ENCODE results near the gene CCT8.
"Not testable (repeated sequence)": the region's sequence is repeated elsewhere in the genome, so short reads cannot be mapped to it uniquely, and the experiment has no call there.

The CCT8 gene

GRCh38 chr21:29084372-29084771, 10.9 kb upstream of the CCT8 start:
- Mint-ChIP-seq H3K27me3 (ENCODE audit: low read depth) (no peaks in the 10 kb centered on the region), H3K4me1 (ENCODE audit: low read depth) (peaks cover 16% of the 10 kb centered on the region), H3K27ac (no peak overlapping the region), H3K4me3 (no peak overlapping the region), H3K9me3 (no peaks in the 10 kb centered on the region), H3K36me3 (ENCODE audit: low read depth) (no peaks in the 10 kb centered on the region)

- Mint-ChIP-seq H3K27me3 (ENCODE audit: low read depth) (no peaks in the 10 kb centered on the region), H3K4me1 (ENCODE audit: low read depth) (peaks cover 25% of the 10 kb centered on the region), H3K4me3 (no peak overlapping the region), H3K36me3 (ENCODE audit: low read depth) (peaks cover 5% of the 10 kb centered on the region), H3K27ac (no peak overlapping the region), H3K9me3 (no peaks in the 10 kb centered on the region)
Measured at GRCh38 chr21:29083306-29083705, 9.9 kb upstream of the CCT8 start.

- no peak overlapping the region for H3K4me3 Mint-ChIP-seq
- no peak overlapping the region for H3K27ac Mint-ChIP-seq
- no peaks in the 10 kb centered on the region for H3K27me3 Mint-ChIP-seq (ENCODE audit: low read depth)
- H3K4me1 Mint-ChIP-seq (ENCODE audit: low read depth): peaks cover 29% of the 10 kb centered on the region
- no peaks in the 10 kb centered on the region for H3K9me3 Mint-ChIP-seq
- H3K36me3 Mint-ChIP-seq (ENCODE audit: low read depth): peaks cover 5% of the 10 kb centered on the region
Measured at GRCh38 chr21:29082046-29082815, 8.8 kb upstream of the CCT8 start.

GRCh38 chr21:29080454-29080941, 7.0 kb upstream of the CCT8 start:
- Mint-ChIP-seq H3K9me3 (peaks cover 4% of the 10 kb centered on the region), H3K4me3 (peak overlapping the region; percentile 61), H3K36me3 (ENCODE audit: low read depth) (peaks cover 5% of the 10 kb centered on the region), H3K27ac (peak overlapping the region; percentile 85), H3K27me3 (ENCODE audit: low read depth) (no peaks in the 10 kb centered on the region), H3K4me1 (ENCODE audit: low read depth) (peaks cover 40% of the 10 kb centered on the region)

GRCh38 chr21:29078869-29079767, 5.7 kb upstream of the CCT8 start:
- H3K4me1 Mint-ChIP-seq (ENCODE audit: low read depth): peaks cover 44% of the 10 kb centered on the region

GRCh38 chr21:29077651-29078090, 4.2 kb upstream of the CCT8 start:
- Mint-ChIP-seq H3K27me3 (ENCODE audit: low read depth) (no peaks in the 10 kb centered on the region), H3K27ac (peak overlapping the region; percentile 90), H3K4me3 (peak overlapping the region; percentile 86), H3K9me3 (peaks cover 4% of the 10 kb centered on the region), H3K4me1 (ENCODE audit: low read depth) (peaks cover 52% of the 10 kb centered on the region), H3K36me3 (ENCODE audit: low read depth) (peaks cover 12% of the 10 kb centered on the region)

More at GRCh38 chr21:29078869-29079767, 5.7 kb upstream of the CCT8 start:
- Mint-ChIP-seq H3K4me3 (peak overlapping the region; percentile 56), H3K9me3 (peaks cover 4% of the 10 kb centered on the region), H3K27ac (peak overlapping the region; percentile 85), H3K36me3 (ENCODE audit: low read depth) (peaks cover 5% of the 10 kb centered on the region), H3K27me3 (ENCODE audit: low read depth) (no peaks in the 10 kb centered on the region)

GRCh38 chr21:29076731-29077640, 3.5 kb upstream of the CCT8 start:
- H3K27ac Mint-ChIP-seq: peak overlapping the region; percentile 90
- H3K9me3 Mint-ChIP-seq; H3K27me3 Mint-ChIP-seq (ENCODE audit: low read depth): not testable (repeated sequence)
- H3K4me1 Mint-ChIP-seq (ENCODE audit: low read depth): peaks cover 58% of the 10 kb centered on the region
- peak overlapping the region; percentile 86 for H3K4me3 Mint-ChIP-seq
- H3K36me3 Mint-ChIP-seq (ENCODE audit: low read depth): peaks cover 14% of the 10 kb centered on the region

- H3K27ac Mint-ChIP-seq: peak overlapping the region; percentile 90
- no peaks in the 10 kb centered on the region for H3K27me3 Mint-ChIP-seq (ENCODE audit: low read depth)
- H3K36me3 Mint-ChIP-seq (ENCODE audit: low read depth): peaks cover 17% of the 10 kb centered on the region
- peak overlapping the region; percentile 41 for H3K4me3 Mint-ChIP-seq
- peaks cover 4% of the 10 kb centered on the region for H3K9me3 Mint-ChIP-seq
- peaks cover 58% of the 10 kb centered on the region for H3K4me1 Mint-ChIP-seq (ENCODE audit: low read depth)
Measured at GRCh38 chr21:29075706-29076466, 2.4 kb upstream of the CCT8 start.

GRCh38 chr21:29074783-29075182, 1.3 kb upstream of the CCT8 start:
- H3K27me3 Mint-ChIP-seq (ENCODE audit: low read depth): no peaks in the 10 kb centered on the region
- H3K36me3 Mint-ChIP-seq (ENCODE audit: low read depth): peaks cover 18% of the 10 kb centered on the region
- peaks cover 51% of the 10 kb centered on the region for H3K4me1 Mint-ChIP-seq (ENCODE audit: low read depth)
- H3K9me3 Mint-ChIP-seq: peaks cover 4% of the 10 kb centered on the region
- H3K4me3 Mint-ChIP-seq: peak overlapping the region; percentile 60
- H3K27ac Mint-ChIP-seq: peak overlapping the region; percentile 72

GRCh38 chr21:29074007-29074376, 544 bp upstream of the CCT8 start:
- Mint-ChIP-seq H3K4me3 (peak overlapping the region; percentile 98), H3K9me3 (peaks cover 4% of the 10 kb centered on the region), H3K36me3 (ENCODE audit: low read depth) (peaks cover 21% of the 10 kb centered on the region), H3K27me3 (ENCODE audit: low read depth) (no peaks in the 10 kb centered on the region), H3K4me1 (ENCODE audit: low read depth) (peaks cover 45% of the 10 kb centered on the region), H3K27ac (peak overlapping the region; percentile 98)

GRCh38 chr21:29072873-29073221, 601 bp downstream of the CCT8 start:
- H3K4me3 Mint-ChIP-seq: peak overlapping the region; percentile 98
- no peaks in the 10 kb centered on the region for H3K27me3 Mint-ChIP-seq (ENCODE audit: low read depth)
- peaks cover 4% of the 10 kb centered on the region for H3K9me3 Mint-ChIP-seq
- H3K36me3 Mint-ChIP-seq (ENCODE audit: low read depth): peaks cover 18% of the 10 kb centered on the region
- H3K4me1 Mint-ChIP-seq (ENCODE audit: low read depth): peaks cover 40% of the 10 kb centered on the region
- peak overlapping the region; percentile 98 for H3K27ac Mint-ChIP-seq

GRCh38 chr21:29064850-29065481, 8.5 kb downstream of the CCT8 start:
- Mint-ChIP-seq H3K27ac (no peak overlapping the region), H3K36me3 (ENCODE audit: low read depth) (peaks cover 59% of the 10 kb centered on the region), H3K9me3 (no peaks in the 10 kb centered on the region), H3K4me3 (no peak overlapping the region), H3K4me1 (ENCODE audit: low read depth) (peaks cover 5% of the 10 kb centered on the region), H3K27me3 (ENCODE audit: low read depth) (no peaks in the 10 kb centered on the region)

GRCh38 chr21:29056538-29057050, 16.9 kb downstream of the CCT8 start:
- Mint-ChIP-seq H3K9me3 (no peaks in the 10 kb centered on the region), H3K27me3 (ENCODE audit: low read depth) (no peaks in the 10 kb centered on the region), H3K36me3 (ENCODE audit: low read depth) (peaks cover 36% of the 10 kb centered on the region), H3K4me1 (ENCODE audit: low read depth) (no peaks in the 10 kb centered on the region), H3K4me3 (no peak overlapping the region), H3K27ac (no peak overlapping the region)
